NCI-H1092 treated with DMSO at 0.1 percent for 48 hours (cell line): ENCODE results near the gene OTULINL.

Experiments
- DNase-seq: peaks from one replicate; lab custom pipeline; 2025; lab: John Stamatoyannopoulos, UW

OTULINL gene

DNA sequence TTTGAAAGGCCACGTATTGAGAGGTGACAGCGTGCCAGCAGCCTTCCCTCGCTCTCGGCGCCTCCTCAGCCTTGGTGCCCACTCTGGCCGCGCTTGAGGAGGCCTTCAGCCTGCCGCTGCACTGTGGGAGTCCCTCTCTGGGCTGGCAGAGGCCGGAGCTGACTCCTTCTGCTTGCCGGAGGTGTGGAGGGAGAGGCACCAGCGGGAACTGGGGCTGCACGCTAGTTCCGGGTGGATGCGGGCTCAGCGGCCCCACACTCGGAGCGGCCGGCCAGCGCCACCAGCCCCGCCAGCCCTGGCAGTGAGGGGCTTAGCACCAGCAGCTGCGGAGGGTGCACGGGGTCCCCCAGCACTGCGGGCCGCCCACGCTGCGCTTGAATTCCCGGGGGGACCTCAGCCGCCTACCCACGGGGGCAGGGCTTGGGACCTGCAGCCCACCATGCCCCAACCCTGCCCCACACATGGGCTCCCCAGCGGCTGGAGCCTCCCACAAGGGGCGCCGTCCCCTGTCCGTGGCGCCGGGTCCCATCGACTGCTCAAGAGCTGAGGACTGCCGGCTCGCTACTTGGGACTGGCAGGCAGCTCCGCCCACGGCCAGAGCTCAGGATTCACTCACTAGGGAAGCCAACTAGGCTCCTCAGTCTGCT lies 4.4 kb upstream of the OTULINL start:
- no peak for DNase-seq

- no peak for DNase-seq
Measured at GRCh38 chr5:14577971-14578370, 3.6 kb upstream of the OTULINL start.

- DNase-seq, result no peak
Measured at GRCh38 chr5:14579246-14579645, 2.3 kb upstream of the OTULINL start.

DNA sequence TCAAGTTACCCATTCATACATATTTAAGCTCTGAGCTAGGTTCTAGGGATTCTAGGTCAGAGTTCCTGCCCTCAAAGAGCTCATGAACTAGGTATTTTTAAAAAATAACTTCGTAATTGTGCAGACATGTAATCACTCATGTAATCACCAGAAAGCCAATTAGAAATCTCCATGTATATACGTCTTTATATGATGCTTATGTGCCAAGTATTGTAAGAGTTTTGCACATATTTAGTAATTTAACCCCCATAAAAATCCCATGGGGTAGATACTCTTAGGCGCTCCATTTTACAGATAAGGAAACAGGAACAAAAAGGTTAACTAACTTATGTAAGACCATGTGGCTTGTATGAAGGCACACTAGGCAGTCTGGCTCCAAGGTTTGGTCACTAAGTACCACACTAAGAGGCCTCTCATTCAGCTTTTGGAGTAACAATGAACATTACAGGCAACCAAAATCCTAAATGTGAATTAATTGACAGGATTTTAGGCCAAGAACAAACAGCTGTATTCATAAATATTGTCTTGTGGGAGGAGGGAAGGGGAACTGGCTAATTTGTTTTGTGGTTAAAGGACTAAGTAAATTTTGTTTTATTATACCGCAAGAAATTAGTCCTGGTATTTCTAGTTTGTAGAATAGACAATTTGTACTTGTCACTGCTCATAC lies 1.7 kb upstream of the OTULINL start:
- no peak for DNase-seq

GRCh38 chr5:14580398-14581034 lies 1.1 kb upstream of the OTULINL start:
- no peak for DNase-seq

GRCh38 chr5:14581891-14582796 lies 552 bp downstream of the OTULINL start:
- peak; percentile 75 for DNase-seq

GRCh38 chr5:14582797-14583137 lies 1.2 kb downstream of the OTULINL start:
- peak; percentile 28 for DNase-seq

- no peak for DNase-seq
Measured at GRCh38 chr5:14584848-14585247, 3.3 kb downstream of the OTULINL start.

GRCh38 chr5:14587150-14587549 lies 5.6 kb downstream of the OTULINL start:
- DNase-seq, result no peak

GRCh38 chr5:14588145-14588544 lies 6.6 kb downstream of the OTULINL start:
- no peak for DNase-seq

- peak; percentile 22 for DNase-seq
Measured at GRCh38 chr5:14588758-14589543, 7.4 kb downstream of the OTULINL start.

DNA sequence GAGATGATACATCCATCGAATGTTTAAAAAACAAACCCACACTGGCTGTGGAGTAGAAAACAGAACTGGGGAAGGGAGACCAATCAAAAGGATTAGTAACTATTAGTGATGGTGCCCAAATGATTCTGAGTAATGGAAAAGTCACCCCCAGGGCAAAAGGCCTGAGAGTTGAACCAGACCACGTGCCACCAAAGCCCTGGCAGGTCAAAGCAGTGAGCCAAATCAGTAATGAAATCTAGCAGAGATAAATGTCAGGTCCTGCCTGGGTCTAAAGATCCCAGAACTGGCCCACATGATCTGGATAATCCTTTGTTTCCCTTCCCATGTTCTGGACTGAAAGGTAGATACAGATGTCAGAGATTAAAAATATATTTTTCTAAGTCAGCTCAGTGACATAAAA lies 9.4 kb downstream of the OTULINL start:
- no peak for DNase-seq

DNA sequence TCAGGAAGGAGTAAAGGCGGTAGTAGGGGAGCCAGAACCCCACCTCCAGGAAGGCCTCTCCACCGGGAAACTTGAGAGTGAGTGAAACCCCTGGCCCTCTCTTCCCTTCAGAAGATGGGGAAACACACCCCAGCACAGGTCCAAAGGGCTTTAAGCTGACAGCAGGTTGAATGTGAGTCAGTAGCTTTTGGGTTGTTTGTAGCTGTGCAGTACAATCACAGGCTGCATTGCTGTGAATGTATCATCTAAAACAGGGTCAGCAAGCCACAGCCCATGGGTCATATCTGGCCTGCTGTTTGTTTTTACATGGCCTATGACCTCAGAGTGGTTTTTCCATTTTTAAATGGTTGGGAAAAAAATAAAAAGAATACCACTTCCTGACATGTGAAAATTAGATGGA lies 10.0 kb downstream of the OTULINL start:
- no peak for DNase-seq

GRCh38 chr5:14593326-14594021 lies 11.9 kb downstream of the OTULINL start:
- DNase-seq, result no peak

DNA sequence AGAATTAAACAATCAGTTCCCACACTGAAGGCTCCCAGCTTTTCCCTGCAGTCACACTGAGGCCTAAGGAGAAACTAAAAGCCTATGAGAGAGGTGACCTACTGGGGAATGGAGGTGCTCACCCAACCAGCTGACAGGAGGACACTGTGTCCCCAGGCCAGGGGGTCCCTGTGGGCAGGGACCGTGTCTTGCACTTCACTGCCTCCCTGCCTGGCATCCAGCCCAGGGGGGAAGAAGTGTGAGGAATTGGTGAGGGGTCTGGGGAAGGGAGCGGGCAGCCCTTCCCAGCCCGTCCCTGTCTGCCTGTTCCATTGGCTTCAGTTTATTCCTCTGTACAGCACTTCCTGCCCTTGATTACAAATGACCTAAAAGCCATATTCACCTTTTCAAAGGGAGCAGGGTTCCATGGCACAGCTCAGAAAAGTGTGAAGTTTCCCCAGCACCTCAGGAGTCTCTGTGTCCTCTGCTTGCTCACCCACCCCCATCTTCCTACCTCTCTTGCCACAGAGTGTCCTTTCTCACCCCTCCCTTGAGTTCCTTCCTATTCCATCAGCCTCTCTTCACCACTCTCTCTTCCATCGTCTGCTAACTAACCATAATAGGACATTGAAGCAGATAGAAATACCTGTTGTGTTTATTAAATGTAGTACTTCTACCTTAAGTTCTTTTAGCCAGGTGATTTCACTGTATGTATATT lies 12.9 kb downstream of the OTULINL start:
- no peak for DNase-seq

GRCh38 chr5:14595189-14595588 lies 13.6 kb downstream of the OTULINL start:
- DNase-seq, result no peak

GRCh38 chr5:14595891-14596290 lies 14.3 kb downstream of the OTULINL start:
- no peak for DNase-seq

DNA sequence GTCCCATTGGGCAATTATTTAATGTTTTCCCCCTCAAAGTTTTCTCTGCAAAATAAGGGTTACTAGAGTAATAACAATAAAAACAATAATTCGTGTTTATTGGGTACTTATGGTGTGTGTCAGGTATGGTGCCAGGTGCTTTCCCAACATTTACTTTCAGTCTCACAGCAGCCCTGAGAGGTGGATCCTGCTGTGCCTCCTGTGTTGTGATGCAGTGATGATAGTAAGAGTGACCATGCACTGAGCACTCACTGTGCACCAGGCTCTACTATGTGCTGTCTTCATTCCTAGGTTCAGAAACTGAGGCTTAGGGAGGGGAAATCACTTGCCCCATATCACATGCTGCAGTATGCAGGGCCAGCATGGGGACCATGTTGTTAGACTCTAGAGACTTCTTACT lies 15.5 kb downstream of the OTULINL start:
- DNase-seq, result no peak

DNA sequence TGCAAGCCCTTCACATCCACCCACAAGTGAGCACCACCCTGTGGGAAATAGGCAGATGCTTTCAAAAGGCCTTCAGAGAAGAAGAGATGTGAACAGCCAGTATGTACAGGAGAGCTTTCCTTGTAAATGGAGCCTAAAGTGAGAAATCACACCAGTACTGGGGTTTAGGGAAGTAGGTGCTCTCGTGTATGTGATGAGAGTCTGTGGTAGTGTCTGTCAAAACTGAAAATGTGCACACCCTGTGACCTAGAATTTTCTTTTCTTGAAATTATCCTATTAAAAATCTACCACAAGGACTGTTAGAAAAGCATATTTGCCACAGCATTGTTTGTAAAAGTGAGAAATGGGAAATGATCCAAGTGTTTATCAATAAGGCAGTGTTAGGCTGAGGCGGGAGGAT lies 16.6 kb downstream of the OTULINL start:
- no peak for DNase-seq

GRCh38 chr5:14599476-14600127 lies 18.0 kb downstream of the OTULINL start:
- DNase-seq, result no peak
